NCI-H2196 (cell line): Measurements from ENCODE around the gene TMEM86A.

Experiments used
- DNase-seq: peaks from one replicate; lab custom pipeline; 2025; ENCODE audit not compliant: unreplicated experiment; lab: John Stamatoyannopoulos, UW

Gene TMEM86A

GRCh38 chr11:18754308-18754707 is 55.7 kb downstream of the TMEM86A start:
- no peak for DNase-seq
